SU-DHL-6 (cell line): ENCODE results near the gene EGLN2.

ENCODE experiments used
- H2AFZ ChIP-seq: fragments of 200-600 bp; sonication (generic); 2 replicates; pipeline ENCODE4 v1.6.1; 2014; ENCODE audit warnings: low read depth, mild to moderate bottlenecking, moderate library complexity, mixed read lengths, antibody characterized with exemption, low read length; ENCODE audit not compliant: severe bottlenecking
- H3F3A ChIP-seq: fragments of 200-600 bp; shearing (Covaris generic); 2 replicates; pipeline ENCODE4 v1.6.0; 2016; ENCODE audit warnings: antibody characterized with exemption, mild to moderate bottlenecking; ENCODE audit not compliant: insufficient read depth
- H3K27ac ChIP-seq: fragments of 200-600 bp; sonication (generic); 2 replicates; pipeline ENCODE4 v1.5.1; 2016; ENCODE audit warnings: low read depth, mild to moderate bottlenecking, low read length, moderate library complexity, mixed read lengths
- H3K27me3 ChIP-seq: fragments of 200-600 bp; sonication (generic), shearing (Covaris generic); 2 replicates; pipeline ENCODE4 v1.6.0; 2014; ENCODE audit warnings: mild to moderate bottlenecking, low read length
- H3K36me3 ChIP-seq: fragments of 200-600 bp; sonication (generic); 2 replicates; pipeline ENCODE4 v1.6.1; 2014; ENCODE audit warnings: mild to moderate bottlenecking, low read length, mixed read lengths
- H3K4me2 ChIP-seq: fragments of 300-600, 200-600 bp; shearing (Covaris generic), sonication (generic); 2 replicates; pipeline ENCODE4 v1.6.0; 2014; ENCODE audit warnings: low read length, low read depth, mild to moderate bottlenecking; ENCODE audit not compliant: poor library complexity, severe bottlenecking
- H3K4me3 ChIP-seq: fragments of 200-600 bp; sonication (generic); 2 replicates; pipeline ENCODE4 v1.5.1; 2014; ENCODE audit warnings: antibody characterized with exemption, low read length, mild to moderate bottlenecking, mixed read lengths; ENCODE audit not compliant: insufficient read depth, poor library complexity, severe bottlenecking
- H3K79me2 ChIP-seq: fragments of 200-600 bp; sonication (generic); 2 replicates; pipeline ENCODE4 v1.6.1; 2014; ENCODE audit warnings: mild to moderate bottlenecking, low read length, moderate library complexity; ENCODE audit not compliant: insufficient read depth
- H3K9ac ChIP-seq: fragments of 200-600 bp; sonication (generic); 2 replicates; pipeline ENCODE4 v1.7.0; 2014; ENCODE audit warnings: mild to moderate bottlenecking, low read length
- H3K9me2 ChIP-seq: fragments of 200-600 bp; sonication (generic); replicated peaks from 2 replicates; pipeline ENCODE4 v1.6.1; 2014; ENCODE audit warnings: low read length; ENCODE audit not compliant: insufficient read depth
- H3K9me3 ChIP-seq: fragments of 200-600 bp; sonication (generic); 2 replicates; pipeline ENCODE4 v1.6.1; 2014; ENCODE audit warnings: low read length, mixed read lengths; ENCODE audit not compliant: insufficient read depth
- H4K20me1 ChIP-seq: fragments of 200-600 bp; sonication (generic); 2 replicates; pipeline ENCODE4 v1.6.1; 2014; ENCODE audit warnings: low read depth, mild to moderate bottlenecking, antibody characterized with exemption, low read length, moderate library complexity, mixed read lengths
- CTCF ChIP-seq: fragments of 200-600 bp; sonication (generic); IDR thresholded peaks from one replicate; pipeline ENCODE4 v1.5.1; 2017; ENCODE audit warnings: antibody characterized with exemption, mild to moderate bottlenecking, low read length, moderate library complexity; ENCODE audit not compliant: insufficient read depth, poor library complexity, severe bottlenecking
- EZH2phosphoT487 ChIP-seq: fragments of 200-600 bp; sonication (generic), shearing (Covaris generic); conservative IDR thresholded peaks from 2 replicates; pipeline ENCODE4 v1.6.1; 2018; ENCODE audit warnings: mild to moderate bottlenecking, antibody characterized with exemption, low read length, moderate library complexity, mixed read lengths

The EGLN2 gene

GRCh38 chr19:40774916-40775631, 23.9 kb upstream of the EGLN2 start, which contains the start of gene MIA:
Gene MIA, plus strand, starts transcription at chr19:40775521. Its CDS starts 22 bp downstream, at chr19:40775543.
- Histone ChIP-seq H3K9me2 (no peaks in the 10 kb centered on the region), H3K27me3 (no peaks in the 10 kb centered on the region), H3K4me3 (no peak within 1 kb of the TSS), H3K9ac (peak within 1 kb of the TSS; percentile 55; the same call in 1 of the 2 replicates), H3K9me3 (no peaks in the 10 kb centered on the region), H3K79me2 (peaks cover 10% of the 10 kb centered on the region; the same call in 1 of the 2 replicates), H3F3A (peaks cover 24% of the 10 kb centered on the region), H2AFZ (no peak within 1 kb of the TSS), H3K36me3 (no peaks in the 10 kb centered on the region), H4K20me1 (no peaks in the 10 kb centered on the region), H3K27ac (peak within 1 kb of the TSS; percentile 98), H3K4me2 (peak within 1 kb of the TSS; percentile 70)
- TF ChIP-seq CTCF (no peak), EZH2phosphoT487 (no peak)

GRCh38 chr19:40775632-40776022, 23.4 kb upstream of the EGLN2 start:
- Histone ChIP-seq H3K27ac (no peak overlapping the region), H3K4me2 (no peak overlapping the region), H3K36me3 (no peaks in the 10 kb centered on the region), H3K27me3 (no peaks in the 10 kb centered on the region), H2AFZ (no peak overlapping the region), H3K4me3 (no peak overlapping the region), H3K9me2 (no peaks in the 10 kb centered on the region), H3K9ac (no peak overlapping the region), H4K20me1 (no peaks in the 10 kb centered on the region), H3K9me3 (no peaks in the 10 kb centered on the region), H3K79me2 (peaks cover 10% of the 10 kb centered on the region; the same call in 1 of the 2 replicates), H3F3A (peaks cover 24% of the 10 kb centered on the region)
- TF ChIP-seq CTCF (no peak), EZH2phosphoT487 (no peak)

- Histone ChIP-seq H3K36me3 (no peaks in the 10 kb centered on the region), H3F3A (peaks cover 24% of the 10 kb centered on the region), H3K4me3 (no peak overlapping the region), H3K4me2 (peak overlapping the region; percentile 70), H3K9ac (peak overlapping the region; percentile 55), H3K27ac (peak overlapping the region; percentile 98), H3K9me3 (no peaks in the 10 kb centered on the region), H3K79me2 (peaks cover 10% of the 10 kb centered on the region; the same call in 1 of the 2 replicates), H4K20me1 (no peaks in the 10 kb centered on the region), H2AFZ (no peak overlapping the region), H3K9me2 (no peaks in the 10 kb centered on the region), H3K27me3 (no peaks in the 10 kb centered on the region)
- TF ChIP-seq CTCF (no peak), EZH2phosphoT487 (no peak)
These were observed 22.6 kb upstream of the EGLN2 start for GRCh38 chr19:40776364-40776763.
